Skeletal muscle cell (primary cell): ENCODE data around the gene BLOC1S1.

Experiments
- DNase-seq: peaks from one replicate; pipeline ENCODE4 v3.0.0-alpha.2; 2010; ENCODE audit warnings: low read depth
- H3K4me3 ChIP-seq: 2 replicates; pipeline ENCODE4 v1.5.1; 2011; ENCODE audit warnings: low read depth, mild to moderate bottlenecking, control low read depth, low read length, moderate library complexity

Gene BLOC1S1

DNA sequence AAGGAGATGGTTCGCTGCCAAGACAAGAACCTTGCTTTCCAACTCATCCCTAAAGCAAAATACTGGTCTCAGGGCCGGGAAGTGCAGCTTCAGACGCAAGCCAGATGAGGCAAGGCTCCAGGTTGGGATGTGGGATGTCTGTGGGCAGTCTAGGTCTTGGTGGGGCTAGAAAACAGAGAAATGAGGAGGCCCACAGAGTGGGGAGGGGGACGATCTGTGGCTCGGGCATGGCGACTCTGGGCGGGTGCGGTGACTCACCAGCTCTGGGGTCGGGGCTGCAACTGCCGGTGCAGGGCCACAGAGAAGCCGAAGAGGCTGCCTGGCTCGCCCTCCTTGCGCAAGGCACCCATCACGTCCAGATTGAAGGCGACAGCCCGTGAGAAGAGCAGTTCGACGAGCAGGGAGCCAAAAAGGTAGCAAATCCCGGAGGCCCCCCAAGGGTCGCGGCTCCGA lies 8.6 kb upstream of the BLOC1S1 start:
- H3K4me3 ChIP-seq: peak overlapping the region; percentile 57
- DNase-seq: no peak

DNA sequence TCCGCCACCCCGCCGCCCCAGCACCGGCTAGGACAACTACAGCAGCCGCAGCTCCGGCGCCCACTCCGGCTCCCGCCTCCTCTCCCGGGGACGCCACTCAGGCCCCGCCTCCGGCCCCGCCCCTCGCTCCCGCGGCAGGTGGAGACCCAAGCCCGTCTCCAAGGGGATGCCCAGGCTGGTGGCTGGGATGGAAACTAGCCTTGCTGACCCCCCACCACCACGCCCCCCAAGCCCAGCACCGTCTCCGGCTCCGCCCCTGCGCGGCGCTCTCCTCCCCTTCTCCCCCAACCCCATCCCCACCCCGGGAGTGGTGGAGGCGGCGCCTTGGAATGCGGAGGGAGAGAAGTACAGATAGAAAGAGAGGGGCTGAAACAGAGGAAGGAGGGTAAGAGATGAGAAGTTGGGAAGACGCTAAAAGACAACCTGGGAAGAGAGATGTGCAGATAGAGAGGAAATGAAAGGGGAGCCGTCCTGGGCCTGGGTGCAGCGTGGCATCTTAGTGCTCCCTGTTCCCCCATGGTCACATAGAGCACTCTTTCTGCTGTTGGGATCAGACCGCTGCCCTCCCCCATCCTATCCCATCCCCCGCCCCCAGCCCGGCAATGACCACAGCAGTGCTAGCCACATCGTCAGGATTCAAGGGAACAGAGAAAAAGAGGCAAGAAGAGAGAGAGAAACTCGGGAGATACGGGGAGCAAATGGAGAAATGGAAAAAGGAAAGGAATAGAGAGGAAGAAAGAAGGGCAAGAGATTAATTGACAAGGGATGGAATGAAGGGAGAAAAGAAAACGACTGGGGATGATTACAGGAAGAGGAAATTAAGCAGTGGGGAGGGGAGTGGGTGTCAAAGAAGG lies 7.8 kb upstream of the BLOC1S1 start, which contains the start of gene ITGA7:
TSS of gene ITGA7 (minus strand) at position 64 of the 854 bp plus-strand sequence. CDS start 222 bp downstream, outside the sequence.
- peak within 1 kb of the TSS; percentile 57 for H3K4me3 ChIP-seq
- DNase-seq: no peak

DNA sequence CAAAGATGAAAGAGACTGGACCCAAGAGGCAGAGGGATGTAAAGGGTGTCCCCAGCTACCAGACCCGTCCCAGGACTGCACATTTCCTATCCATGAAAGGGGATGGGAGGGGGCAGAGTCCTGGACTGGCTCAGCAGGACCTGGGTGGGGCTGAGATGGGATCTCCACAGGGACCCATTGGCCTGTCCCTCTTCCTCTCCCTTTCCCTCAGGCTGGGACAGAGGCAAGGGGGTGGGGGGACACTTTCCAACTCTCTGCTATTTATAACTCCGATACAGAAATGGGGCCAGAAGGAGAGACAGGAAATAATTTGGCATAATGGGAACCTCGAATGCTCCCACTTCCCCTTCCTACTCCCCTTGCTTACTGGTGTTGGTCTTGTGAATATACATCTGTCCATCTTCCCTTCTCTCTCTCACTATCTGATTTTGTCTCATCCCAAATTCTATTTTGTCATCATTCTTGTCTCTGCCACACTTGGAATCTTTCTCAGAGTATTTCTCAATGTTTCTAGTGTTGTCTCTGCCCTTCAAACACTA lies 7.1 kb upstream of the BLOC1S1 start:
- DNase-seq: no peak
- H3K4me3 ChIP-seq: peak overlapping the region; percentile 57

DNA sequence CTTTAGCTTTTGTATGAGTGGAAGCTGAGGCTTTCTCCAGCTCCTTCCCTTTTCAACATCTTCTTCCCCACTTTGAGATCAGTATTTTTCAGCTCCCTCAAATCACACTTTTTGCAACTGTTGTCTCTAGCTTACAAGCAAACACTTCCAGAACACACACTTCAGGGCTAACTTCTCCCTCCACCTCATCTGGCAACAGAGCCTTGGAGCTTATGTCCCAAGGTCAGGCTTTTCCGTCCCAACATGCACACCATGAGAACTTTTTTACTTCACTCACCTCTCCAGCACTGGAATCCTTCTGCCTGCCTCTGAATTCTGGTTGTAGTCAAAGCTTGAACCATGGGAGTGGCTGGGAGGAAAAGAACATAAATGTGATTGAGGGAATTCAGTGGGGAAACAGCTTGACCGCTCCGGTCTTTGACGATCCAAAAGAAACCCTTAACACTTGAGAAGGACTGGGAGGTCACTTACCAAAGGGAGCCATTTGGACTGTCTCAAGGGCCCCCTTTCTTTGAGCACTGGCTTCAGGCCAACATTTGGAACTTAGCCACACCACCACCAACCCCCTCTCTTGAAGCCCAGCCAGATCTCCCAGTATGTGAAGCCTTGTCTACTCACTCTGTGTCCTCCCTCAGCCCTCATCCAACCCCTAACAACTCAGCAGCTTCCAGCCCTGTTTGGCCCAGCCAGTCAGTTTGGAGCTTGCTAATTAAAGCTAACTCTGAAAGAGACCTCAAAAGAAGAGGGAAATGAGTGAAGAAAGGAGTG lies 3.9 kb upstream of the BLOC1S1 start:
- no peak for DNase-seq
- H3K4me3 ChIP-seq: no peak overlapping the region

DNA sequence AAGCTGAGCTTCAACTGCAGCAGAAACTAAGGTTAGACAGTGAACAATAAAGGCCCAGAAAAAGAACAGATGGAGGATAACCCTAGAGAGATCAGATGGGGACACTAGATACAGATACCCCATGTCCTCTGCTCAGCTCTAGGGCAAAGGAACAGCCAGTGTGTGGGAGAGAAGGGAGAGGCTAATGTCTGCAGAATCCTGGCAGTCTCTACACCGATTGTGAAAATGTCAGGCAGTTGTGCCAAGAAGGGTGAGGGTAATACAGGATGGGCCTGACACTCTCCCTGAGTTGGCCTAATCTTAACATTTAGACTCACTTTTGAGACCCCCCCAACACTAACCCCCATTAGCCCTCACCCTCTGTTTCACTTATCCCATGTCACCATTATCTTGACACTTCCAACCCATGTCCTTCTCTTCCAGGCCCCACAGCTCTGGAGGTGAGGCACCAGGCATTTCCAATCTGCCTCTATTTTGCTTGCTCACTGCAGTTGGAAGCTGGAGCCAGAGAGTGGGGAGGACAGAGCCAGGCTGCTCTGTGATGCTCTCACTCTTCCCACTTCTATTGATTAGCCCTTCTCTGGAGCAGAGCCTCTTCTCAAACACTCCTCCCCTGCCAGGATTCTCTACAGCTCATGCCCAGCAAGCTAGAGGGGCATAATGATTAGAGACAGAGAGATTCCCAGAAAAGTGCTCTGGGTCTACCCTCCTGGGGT lies 3.0 kb upstream of the BLOC1S1 start:
- no peak for DNase-seq
- no peak overlapping the region for H3K4me3 ChIP-seq

DNA sequence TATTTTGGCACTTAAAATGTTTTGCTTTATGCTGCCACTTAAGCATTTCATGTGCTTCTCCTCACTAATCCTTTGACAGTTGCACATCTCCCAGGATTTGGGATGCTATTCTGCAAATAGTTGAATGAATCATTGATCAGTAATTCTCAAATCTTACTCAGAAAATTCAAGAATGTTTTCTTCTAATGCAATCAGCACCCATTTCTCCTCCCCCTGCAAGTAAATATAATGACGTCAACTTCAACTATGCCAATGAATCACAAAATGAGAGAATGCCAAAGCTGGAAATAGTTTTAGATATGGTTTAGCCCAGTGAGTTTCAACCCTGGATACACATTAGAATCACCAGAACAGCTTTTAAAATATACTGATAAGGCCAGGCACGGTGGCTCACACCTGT lies 2.1 kb upstream of the BLOC1S1 start:
- no peak overlapping the region for H3K4me3 ChIP-seq
- no peak for DNase-seq

DNA sequence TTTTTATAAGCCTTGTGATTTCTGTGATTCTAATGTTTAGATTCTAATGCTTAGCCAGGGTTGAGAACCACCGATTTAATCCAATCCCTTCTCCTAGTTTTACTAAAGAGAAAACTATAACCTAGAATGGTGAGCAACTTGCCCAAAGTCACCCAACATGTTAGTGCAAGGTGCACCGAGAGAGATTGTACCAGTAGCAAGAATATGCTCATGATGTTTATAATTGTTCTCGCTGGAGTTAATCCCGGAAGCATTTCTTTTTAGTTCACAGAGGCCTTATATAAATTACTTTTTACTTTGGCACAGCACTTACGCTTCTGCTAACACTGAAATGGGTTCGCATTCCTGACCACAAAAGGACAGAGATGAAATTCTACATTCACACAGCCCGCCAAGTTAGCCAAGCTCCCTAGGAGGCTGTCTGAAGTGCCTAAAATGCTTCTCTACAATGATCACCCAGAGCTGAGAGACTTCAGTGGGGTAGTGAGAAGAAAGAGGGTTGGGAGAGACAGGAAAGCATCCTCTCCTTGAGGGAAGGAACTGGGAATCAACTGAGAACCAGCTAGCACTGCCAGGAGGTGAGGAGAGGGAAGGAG lies 579 bp upstream of the BLOC1S1 start:
- H3K4me3 ChIP-seq: peak overlapping the region; percentile 65

DNA sequence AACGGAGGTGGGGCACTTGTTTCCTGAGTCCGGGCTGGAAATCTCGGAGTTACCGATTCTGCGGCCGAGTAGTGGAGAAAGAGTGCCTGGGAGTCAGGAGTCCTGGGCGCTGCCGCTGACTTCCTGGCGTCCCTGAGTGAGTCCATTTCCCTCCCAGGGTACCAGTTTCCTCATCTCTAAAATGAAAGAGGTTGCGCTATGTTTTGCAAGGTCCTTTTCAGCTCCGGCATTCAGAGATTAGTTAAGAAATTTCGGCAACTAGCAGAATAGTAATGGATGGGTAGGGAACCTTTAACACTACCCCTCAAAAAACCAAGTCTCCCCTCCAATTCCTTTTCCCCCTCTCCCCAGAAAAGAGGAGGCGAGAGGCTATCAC lies 724 bp downstream of the BLOC1S1 start:
- peak overlapping the region; percentile 65 for H3K4me3 ChIP-seq
- DNase-seq: no peak

More for the DNA sequence above, 579 bp upstream of the BLOC1S1 start:
- DNase-seq: no peak

DNA sequence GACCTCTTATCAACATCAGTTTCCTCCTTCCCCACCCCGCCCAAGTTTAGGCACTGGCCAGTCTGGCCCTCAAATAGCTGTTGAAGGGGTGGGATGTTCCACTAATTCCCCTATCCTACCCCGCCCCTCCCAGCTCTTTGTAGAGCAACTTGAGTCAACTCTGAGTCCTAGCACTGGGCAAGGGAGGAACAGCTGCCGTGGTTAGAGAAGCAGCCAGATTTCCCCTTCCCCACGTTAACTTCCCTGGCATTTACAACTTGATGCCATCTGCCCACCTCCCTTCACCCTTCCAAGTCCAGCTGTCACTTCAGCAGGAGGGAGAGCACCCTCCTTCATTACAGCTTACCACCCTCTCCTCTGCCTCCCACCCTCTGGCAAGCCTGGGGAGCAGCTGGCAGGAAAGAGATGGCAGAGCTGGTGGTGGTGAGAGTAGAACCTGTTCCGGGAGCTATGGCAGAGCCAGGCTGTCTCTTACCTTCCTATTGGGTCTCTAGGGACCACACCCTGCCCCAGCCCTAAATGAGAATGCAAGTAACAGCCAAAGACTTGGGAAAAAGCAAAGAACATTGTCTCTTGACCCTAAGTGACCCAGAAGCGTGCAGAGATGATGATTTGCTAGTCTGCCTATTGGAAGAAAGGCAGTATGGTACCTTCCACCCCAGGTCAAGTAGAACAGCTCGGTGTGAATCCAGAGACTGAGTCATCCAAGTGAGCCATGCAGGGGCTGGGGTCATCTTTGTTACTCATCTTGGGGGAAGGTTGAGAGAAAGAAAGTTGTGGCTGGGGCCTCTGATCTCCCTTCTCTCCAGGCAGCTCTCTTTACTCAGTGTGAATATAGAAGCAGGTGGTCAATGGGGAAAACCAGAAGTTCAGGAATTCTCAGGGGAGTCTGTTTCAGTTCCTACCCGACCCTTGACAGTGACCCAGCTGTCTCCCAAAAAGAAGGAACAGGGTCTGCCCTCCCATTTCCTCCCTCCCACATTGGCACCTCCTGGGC lies 1.5 kb downstream of the BLOC1S1 start:
- no peak for DNase-seq

DNA sequence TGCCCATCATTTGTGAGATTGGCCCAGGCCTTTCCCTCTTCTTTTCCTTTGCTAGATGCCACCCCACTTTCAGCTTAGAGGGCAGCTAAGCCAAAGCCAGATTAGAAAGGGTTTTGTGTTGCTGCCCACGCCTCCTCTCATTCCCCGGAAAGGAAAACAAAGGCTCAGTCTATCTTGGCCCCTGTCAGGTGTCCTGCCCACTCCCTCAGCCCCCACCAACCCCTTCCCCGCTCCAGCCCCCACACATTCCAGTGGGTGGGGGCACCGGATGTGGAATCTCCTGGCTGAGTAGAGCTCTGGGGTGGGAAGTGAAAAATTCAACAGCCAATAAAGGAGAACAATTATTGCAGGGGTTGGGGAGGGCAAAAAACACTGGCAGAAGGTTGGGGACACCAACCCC lies 2.2 kb downstream of the BLOC1S1 start:
- DNase-seq: no peak
- H3K4me3 ChIP-seq: peak overlapping the region; percentile 15

More for the DNA sequence above, 1.5 kb downstream of the BLOC1S1 start:
- H3K4me3 ChIP-seq: peak overlapping the region; percentile 65

DNA sequence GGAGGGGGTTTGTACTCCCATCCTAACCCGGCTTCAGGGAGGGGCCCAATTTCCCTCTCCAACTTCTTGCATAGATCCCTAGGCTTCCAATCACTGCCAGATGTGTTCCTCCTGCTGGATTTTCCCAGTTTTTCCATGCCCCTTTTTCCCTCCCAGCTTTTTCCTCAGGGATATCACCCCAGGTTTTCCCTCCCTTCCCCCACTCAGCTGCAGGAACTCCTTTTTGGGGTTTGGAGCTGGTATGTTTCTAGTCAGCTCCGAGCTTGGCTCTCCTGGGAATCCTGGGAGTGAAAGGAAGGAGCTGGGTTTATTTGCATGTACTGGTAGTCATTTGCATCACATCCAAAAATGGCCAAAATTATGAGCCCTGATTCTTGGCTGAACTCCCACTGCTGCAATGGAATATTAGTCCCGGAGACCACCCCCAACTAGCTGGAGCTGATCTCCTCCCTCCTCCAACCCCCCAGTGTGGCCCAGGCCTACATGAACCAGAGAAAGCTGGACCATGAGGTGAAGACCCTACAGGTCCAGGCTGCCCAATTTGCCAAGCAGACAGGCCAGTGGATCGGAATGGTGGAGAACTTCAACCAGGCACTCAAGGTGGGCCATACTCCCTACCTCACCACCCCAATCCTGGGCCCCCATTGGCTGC lies 2.9 kb downstream of the BLOC1S1 start:
- no peak for DNase-seq
- no peak overlapping the region for H3K4me3 ChIP-seq

DNA sequence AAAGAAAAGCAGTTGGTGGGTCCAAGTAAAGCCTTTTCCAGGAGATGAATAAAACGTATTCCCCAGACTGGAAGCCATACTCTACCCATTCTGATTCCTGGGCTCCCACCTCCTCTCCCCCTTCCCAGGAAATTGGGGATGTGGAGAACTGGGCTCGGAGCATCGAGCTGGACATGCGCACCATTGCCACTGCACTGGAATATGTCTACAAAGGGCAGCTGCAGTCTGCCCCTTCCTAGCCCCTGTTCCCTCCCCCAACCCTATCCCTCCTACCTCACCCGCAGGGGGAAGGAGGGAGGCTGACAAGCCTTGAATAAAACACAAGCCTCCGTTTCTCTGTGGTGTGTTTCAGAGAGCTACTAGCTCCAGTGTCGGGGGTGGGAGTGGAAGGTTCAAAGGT lies 3.5 kb downstream of the BLOC1S1 start:
- no peak overlapping the region for H3K4me3 ChIP-seq
- DNase-seq: no peak

DNA sequence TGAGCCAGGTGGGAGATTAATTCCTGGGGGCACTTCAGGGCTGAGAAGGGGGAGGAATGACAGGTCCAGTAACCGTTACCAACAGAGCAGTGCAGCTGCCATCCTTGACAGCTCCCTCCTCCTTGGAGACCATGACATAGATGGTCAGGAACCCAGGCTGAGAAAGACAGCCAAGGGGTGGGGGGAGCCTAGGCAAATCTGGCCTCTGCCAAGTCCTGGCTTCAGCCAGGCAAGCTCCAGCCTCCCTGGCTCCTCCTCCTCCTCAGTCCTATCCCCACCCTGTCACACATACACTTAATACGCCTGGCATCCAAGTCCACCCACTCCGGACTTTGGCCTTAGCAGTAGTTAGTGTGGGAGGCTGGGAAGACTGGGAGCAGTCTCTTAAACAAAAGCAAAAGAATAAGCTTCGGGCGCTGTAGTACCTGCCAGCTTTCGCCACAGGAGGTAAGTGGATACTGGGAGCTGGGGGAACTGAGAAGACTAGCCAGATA lies 4.3 kb downstream of the BLOC1S1 start, which contains the start of gene RDH5:
TSS of gene RDH5 (plus strand) at position 323 of the 494 bp plus-strand sequence. CDS start 792 bp downstream, outside the sequence.
- DNase-seq: peak; percentile 82
- peak within 1 kb of the TSS; percentile 10 for H3K4me3 ChIP-seq

DNA sequence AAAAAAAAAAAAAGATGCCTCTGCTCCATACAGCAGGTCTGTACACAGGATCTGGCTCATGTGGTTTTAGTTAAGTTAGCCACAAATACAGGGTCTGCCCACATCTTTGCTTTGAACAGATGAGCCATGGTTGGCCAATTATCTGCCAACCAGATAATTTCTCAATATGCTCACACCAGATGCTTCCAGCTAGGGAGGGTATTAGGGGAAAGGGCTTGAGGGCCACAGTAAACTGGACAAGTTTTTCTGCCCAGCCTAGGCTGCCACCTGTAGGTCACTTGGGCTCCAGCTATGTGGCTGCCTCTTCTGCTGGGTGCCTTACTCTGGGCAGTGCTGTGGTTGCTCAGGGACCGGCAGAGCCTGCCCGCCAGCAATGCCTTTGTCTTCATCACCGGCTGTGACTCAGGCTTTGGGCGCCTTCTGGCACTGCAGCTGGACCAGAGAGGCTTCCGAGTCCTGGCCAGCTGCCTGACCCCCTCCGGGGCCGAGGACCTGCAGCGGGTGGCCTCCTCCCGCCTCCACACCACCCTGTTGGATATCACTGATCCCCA lies 5.1 kb downstream of the BLOC1S1 start:
- peak; percentile 76 for DNase-seq
- no peak overlapping the region for H3K4me3 ChIP-seq

DNA sequence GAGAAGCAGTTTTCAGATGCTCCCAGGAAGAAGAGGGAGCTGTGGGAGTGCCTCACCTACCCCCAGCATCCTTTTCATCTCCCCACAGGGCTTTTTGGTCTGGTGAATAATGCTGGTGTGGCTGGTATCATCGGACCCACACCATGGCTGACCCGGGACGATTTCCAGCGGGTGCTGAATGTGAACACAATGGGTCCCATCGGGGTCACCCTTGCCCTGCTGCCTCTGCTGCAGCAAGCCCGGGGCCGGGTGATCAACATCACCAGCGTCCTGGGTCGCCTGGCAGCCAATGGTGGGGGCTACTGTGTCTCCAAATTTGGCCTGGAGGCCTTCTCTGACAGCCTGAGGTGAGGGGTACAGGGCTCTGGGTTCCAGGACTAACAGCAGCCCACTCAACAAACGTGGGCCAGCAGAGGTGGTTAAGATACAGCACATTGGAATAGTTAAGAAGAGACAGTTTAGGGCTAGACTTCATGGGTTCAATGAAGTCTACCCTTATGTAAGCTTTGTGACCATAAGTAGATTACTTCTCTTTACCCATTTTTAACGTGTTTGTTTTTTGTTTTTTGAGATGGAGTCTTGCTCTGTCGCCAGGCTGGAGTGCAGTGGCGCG lies 5.9 kb downstream of the BLOC1S1 start:
- no peak for DNase-seq

DNA sequence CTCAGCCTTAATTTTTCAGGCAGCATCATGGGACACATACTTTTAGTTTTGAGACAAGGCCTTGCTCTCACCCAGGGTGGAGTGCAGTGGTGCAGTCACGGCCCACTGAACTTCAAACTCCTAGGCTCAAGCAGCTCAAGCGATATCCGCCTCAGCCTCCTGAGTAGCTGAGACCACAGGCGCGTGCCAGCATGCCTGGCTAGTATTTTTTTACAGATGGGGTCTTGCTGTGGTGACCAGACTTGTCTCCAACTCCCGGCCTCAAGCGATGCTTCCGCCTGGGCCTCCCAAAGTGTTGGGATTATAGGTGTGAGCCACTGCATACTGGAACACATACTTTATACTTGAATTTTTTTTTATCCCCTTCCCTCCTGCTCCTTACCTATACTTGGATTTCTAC lies 7.1 kb downstream of the BLOC1S1 start:
- DNase-seq: no peak
- no peak overlapping the region for H3K4me3 ChIP-seq

More for the DNA sequence above, 5.9 kb downstream of the BLOC1S1 start:
- no peak overlapping the region for H3K4me3 ChIP-seq
